HG02938 (cell line): ENCODE results near the gene ALG8.
"Not testable (repeated sequence)": the region's sequence is repeated elsewhere in the genome, so short reads cannot be mapped to it uniquely, and the experiment has no call there.

Experiments
- ATAC-seq: cut with Tn5 transposase; IDR thresholded peaks from one replicate; pipeline ENCODE4 v1.9.1; 2021; ENCODE audit warnings: mild to moderate bottlenecking, moderate library complexity; ENCODE audit not compliant: unreplicated experiment

ALG8 gene

DNA sequence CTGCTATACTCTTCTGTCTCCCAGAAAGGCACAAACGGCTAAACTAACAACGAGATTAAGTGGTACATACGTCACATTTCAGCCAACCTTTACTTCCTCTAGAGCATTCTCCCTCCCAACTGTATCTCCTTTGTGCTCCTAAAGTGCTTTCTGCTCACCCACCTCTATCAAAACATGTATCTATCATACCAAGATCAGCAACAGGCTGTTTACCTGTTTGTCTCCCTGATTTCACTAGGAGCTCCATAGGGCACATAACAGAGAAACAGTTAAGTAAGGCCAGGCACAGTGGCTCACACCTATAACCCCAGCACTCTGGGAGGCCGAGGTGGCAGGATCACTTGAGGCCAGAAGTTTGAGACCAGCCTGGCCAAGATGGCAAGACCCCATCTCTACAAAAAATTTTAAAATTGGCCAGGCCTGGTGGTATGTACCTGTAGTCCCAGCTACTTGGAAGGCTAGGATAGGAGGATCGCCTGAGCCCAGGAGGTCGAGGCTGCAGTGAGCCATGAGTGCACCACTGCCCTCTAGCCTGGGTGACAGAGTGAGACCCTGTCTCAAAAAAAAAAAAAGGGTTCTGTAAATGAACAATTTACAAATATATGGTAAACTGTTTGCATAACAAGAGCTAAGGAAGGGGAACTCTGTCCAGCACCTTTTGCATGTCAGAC lies 62.6 kb downstream of the ALG8 start:
- no peak for ATAC-seq

DNA sequence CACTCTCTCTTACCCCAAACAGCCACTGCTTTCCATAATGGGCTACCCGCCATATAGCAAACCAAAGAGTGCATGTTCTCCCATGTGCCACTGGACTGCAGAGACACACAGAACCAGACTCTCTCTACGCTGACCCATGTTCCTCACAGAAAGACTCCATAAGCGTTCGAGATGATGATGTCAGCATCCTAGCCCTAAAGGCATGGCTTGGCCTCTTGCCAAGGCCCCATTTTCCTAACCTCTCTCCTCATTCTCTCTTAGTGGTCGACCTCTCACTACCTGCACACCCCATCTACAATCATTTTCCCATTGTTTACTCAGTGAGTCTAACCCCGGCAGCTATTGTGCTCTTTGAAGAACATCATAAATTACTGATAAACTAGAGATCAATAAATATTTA lies 64.7 kb downstream of the ALG8 start:
- ATAC-seq, result no peak

DNA sequence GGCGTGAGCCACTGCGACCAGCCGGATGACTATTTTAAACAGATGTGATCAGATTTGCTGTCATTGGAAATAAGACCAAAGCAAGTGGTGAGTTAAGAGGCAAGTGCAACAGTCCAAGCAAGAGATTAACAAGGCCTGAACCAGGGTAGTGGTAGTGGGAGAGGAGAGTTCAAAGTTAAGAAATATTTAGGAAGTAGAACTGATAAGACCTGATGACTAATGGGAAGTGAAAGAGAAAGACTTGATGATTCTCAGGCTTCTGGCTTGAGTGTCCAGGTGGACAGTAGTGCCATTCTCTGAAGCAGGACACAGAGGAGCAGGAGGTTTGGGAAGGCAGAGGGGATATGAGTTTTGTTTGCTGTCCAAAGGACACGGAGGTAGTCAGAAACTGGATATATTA lies 67.0 kb downstream of the ALG8 start:
- ATAC-seq, result no peak

DNA sequence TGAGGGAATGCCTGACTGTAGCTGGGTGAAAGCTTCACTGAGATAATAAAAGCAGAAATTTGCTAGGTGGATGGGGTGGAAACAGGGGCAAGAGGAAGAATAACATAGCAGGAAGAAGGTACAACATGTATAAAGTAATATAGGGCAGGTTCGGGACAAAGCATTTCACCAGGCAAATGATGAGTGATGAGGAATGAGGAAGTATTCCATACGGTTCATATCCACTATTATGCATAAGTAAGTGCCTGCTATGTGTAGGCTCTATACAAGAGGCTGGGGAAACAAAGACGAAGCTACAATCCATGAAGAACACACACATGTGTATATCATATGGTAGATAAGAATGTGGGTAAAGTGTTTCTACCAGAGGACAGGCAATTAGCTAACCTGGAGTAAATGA lies 67.7 kb downstream of the ALG8 start:
- no peak for ATAC-seq

DNA sequence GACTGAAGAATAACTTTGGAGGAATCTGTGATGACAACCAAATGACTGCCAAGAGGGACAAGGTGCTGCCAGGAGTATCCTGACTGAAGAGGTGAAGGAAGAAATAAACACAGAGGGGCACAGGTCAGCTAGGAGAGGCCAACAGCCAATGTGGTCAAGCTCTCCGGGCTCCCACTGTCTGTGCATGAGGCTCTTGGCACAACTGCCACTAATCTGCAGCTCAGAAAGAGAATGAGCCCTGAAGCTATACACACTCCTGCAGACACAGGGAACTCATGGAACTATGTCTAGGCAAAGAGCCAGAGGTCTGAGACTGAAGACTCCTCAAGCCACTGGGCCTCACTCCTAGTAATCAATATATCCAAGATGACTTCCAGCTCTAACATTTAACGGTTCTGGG lies 68.8 kb downstream of the ALG8 start:
- ATAC-seq, result no peak

DNA sequence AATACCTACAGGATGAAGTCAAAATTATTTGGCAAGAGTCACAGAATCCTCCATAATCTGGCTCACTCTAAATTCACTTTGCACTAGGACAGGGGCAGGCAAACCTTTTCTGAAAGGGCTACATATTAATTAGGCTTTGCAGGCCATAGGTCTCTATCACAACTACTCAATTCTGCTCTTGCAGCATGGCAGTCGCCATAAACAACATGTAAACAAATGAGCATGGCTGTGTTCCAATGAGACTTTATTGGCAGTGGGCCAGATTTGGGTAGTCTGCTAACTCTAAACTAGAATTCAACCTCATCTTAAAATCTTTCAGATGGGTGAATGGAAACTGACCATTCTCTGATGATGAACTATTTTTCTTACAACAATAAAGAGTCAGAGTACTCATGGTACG lies 70.0 kb downstream of the ALG8 start:
- no peak for ATAC-seq

DNA sequence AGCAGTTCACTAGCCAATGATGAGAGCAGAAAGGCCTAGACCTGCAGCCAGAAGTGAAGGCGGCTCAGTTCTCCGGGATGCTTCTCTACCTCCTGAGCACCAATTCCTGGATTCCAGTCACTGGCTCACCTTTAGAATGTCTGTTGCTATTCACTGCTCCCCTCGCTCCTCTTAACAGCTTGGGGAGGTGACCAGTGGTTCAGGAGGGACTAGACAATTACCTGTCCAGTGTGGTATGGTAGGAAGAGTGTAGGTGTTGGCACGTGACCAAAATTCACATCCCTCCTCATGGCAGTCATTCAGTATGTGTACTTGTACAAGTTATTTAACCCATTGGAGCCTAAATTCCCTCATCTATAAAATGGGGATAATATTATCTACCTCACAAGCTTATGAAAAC lies 71.7 kb downstream of the ALG8 start:
- no peak for ATAC-seq

DNA sequence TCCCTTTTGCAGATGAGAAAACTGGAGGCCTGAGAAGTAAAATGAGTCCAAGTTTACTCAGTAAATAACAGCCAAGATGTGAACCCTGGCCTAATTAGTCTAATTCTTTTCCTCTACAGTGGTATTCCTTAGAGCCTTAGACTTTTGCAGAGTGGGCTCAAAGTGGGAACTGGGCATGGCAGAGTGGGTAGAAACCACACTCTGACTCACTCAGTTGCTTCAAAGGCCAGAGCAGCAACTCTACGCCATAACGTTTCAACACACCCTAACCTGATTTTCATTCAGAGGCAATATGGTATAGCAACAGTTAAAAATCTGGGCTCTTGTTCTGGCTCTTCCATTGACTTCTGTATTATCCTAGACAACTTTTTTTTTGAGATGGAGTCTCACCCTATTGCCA lies 73.0 kb downstream of the ALG8 start:
- no peak for ATAC-seq

DNA sequence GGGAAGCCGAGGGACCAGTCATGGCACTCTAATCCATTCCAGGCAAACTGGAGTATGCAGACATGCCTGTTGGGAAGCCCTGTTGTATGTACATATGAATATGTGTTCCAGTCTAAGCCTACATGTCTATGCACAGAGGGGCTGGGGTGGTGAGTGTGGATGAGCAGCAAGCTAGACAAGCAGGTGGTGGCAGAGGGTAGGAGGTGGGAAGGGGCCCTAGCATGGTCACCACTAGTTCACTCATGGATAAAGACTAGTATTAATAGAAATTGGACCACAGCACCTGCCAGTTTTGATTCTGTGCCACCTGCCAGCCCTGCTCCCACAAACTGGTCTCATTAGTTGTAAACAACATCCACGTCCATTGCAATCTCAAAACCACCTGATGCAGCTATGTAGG lies 74.2 kb downstream of the ALG8 start:
- ATAC-seq, result no peak

DNA sequence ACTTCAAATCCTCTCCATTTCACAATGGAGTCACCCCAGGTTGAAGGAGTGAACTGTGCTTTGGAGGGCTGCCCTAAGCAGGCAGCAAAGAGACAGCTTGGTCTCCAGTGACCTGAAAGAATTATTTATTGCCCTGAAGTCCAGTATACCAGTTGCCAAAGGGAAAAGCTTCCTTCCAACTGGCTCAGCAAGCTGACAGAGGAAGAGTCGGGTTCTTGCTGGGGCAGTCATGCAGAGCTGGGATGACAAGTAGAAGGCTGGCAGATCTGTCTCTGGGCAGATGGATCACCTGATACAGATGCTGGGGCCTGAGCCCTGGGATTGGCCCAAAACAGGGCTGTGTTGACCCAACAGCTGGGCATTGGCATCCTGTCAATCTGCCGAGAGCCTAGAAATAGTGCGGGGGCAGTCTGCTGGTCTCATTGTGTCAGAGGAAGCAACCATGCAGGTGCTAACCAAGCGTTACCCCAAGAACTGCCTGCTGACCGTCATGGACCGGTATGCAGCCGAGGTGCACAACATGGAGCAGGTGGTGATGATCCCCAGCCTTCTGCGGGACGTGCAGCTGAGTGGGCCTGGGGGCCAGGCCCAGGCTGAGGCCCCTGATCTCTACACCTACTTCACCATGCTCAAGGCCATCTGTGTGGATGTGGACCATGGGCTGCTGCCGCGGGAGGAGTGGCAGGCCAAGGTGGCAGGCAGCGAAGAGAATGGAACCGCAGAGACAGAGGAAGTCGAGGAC lies 75.8 kb downstream of the ALG8 start, which contains the start of gene THRSP:
Gene THRSP, plus strand, starts transcription at position 422 of the 742 bp plus-strand sequence. Its CDS starts 21 bp downstream, at position 443.
- no peak for ATAC-seq

DNA sequence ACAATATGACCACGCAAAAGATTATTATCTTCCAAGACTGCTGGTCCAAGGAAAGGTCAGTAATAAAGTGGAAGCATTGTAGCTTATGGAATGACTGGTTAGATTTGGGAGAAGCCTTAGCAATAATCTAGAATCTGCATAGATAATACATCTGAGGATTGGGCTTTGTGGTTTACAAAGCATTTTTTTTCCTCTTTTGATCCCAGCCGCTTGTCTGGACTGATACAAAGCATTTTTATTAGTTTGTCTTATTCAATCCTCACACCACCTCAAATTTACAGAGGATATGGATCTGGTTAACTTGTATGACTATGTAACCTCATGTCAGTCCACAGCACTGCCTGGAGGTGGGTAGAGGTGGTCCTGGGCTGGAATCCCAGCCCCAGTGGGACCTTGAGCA lies 76.8 kb downstream of the ALG8 start:
- ATAC-seq, result no peak

DNA sequence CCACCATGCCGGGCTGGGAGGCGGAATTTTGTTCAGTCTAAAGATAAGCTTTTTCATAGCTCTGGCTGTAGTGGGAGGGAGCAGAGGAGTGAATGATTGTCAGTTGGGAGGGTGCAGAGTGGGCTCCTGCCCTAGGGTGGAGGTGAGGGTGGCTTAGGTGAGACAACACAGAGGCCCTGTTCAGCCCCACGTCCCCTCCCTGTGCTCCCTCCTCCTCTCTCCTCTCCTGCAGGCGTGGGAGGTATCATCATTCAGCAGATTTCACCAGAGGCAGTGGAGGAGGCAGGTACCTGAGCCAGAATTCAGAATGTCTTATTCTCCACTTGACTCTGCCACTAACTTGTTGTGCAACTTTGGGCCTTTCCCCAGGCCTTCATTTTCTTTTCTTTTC lies 77.5 kb downstream of the ALG8 start:
- ATAC-seq, result no peak

DNA sequence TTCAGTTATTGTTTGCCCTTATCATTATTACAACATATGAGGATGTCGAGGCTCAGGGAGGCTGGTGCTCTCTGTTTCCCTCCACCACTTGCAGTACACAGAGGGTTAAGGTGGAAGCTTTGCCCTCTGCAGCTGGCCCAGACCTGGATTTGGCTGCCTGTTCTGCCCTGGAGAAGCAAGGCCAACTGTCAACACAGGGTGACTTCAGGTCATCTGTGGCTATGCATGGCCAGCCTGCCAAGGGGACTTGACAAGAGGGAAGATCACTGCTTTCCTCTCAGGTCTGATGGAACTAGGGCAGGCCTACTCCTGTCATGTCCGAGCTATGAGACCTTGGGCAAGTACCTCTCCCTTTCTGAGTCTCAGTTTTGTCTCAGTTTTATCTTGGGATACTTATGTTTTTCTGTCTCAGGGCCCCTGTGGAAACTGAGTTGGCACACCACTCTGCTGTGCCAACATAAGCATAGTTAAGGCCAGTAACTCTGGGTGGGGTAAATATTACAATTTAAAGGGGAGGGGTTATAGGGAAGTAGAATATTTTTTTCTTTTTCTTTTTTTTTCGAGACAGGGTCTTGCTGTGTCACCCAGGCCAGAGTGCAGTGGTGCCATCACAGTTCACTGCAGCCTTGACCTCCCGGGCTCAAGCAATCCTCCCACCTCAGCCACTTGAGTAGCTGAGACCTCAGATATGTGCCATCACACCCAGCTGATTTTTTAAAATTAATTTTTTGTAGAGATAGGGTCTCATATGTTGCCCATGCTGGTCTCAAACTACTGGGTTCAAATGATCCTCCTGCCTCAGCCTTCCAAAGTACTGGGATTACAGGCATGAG lies 78.1 kb downstream of the ALG8 start:
- no peak for ATAC-seq

DNA sequence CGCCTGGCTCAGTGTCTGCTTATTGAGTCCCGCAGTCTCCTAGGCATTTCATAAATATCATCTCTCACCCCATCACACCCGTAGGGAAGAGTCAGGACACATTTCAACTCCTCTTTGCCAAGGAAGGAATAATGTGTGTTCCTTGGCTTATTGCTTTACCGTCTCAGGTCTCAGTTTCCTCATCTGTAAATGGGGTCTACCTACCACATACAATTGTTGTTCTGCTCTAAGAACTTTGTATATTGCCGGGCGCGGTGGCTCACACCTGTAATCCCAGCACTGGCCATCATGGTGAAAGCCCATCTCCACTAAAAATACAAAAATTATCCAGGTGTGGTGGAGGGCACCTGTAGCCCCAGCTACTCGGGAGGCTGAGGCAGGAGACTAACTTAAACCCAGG lies 78.9 kb downstream of the ALG8 start:
- no peak for ATAC-seq

DNA sequence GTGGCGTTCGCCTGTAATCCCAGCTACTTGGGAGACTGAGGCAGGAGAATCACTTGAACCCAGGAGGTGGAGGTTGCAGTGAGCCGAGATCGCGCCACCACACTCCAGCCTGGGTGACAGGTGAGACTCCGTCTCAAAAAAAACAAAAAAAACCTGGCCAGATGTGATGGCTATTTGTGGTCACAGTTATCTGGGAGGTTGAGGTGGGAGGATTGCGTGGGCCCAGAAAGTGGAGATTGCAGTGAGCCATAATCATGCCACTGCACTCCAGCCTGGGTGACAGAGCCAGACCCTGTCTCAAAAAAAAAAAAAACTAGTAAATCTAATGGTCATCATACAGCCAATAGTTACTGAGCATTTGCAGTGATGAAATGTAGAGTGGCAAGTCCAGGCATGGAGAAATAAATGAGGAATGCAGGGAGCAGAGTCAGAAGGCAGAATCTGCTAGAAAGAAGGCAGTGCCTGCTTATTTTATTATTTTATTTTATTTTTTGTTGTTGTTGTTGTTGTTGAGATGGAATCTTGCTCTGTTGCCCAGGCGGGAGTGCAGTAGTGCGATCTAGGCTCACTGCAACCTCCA lies 79.6 kb downstream of the ALG8 start:
- ATAC-seq, result not testable (repeated sequence)

DNA sequence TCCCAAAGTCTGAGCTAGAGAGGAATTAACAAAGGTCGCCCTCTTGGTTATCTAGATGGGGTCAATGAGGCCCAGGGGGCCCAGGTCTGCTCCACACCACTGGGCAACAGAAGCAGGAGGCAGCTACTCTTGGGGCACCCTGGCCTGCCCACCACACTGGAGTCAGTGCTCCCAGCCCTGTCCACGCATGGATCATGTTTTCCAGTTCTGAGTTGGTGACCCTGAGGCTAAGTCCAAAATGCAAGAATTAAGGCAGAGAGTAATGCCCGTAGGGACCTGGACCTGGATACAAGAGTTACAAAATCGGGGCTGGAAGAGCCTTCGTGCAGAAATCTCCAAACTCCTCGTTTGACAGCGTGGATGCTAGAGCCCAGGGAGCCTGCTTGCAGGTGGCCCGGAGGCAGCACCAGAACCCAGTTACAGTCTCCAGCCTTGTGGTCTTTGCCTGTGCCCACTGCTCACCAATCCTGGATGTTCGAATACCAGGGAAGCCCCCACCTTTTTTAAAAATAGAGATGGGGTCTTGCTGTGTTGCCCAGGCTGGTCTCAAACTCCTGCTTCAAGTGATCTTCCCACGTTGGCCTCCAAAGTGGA lies 81.9 kb downstream of the ALG8 start:
- ATAC-seq, result no peak

DNA sequence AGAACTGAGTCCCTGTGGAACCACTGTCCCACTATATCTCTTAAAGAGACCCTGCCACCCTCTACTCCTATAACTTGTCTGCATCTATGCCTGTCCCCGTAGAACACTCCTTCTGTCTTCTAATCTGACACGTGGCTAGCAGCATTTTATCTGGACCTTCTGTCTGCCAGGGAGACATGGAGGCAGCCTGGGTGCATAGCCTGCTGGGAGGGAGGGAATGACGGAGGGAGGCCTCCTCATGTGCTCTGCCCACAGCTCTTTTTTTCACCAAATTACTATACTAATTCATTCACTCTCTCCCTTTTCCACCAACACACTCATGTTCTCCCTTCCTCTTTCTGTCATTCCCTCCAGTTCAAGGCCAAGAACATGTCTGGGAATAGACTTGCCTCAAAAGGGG lies 83.3 kb downstream of the ALG8 start:
- no peak for ATAC-seq

DNA sequence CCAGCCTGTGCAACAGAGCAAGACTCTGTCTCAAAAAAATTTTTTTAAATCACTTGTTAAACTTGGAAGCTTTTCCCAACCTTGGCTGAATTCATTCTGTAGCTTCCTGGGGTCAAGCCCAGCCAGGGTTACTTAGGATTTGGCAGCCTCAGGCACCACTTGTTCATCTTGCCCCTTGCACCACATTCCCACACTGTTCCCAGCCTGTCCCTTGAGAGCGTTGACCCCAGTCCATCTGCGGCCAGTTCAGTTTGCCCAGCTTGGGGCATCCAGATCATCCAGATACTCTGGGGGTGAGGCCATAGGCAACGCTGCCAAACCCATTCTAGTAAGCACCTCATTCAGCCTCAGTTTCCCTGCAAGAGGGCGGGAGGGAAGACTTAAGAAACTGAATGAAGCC lies 84.5 kb downstream of the ALG8 start:
- ATAC-seq, result no peak

DNA sequence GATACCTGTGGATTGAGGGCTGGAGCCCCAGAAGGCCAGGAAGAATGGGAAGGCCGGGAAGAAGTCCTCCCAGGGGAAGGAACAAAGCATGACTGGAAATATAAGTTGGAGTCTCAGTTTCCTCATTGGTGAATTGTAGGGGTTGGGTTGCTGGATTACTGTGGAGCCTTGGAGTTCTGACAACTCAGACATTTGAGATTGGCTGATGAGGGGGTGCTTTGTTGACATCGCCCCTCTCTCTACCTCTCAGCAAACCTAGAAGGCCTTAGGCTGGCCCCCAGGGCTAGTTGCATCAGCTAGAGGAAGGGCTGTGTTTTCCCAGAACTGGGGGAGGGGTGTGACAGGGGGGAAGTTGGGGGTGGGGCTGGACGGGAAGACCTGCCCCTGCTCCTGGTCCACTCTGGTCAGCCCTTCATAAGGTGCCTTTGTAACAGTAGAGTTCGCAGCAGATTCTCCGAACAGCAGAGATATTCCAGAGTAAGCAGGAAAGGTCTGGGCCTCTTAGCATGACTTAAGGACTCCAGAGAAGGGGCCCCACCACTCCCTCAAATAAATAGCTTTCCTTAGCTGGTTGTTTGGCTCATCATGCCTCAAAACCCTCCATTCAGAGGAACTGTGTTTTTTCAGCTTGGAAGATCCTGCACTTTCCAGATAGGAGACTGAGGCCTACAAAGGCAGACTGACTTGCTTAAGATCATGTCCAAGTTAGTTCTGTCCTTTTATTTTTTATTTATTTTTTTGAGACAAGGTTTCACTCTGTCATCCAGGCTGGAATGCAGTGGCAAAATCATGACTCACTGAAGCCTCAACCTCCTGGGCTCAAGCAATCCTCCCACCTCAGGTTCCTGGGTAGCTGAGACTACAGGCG lies 88.2 kb downstream of the ALG8 start:
- no peak for ATAC-seq
